Endothelial cell of umbilical vein (primary cell): ENCODE measurements around the gene UNC119B. TPM values are rescaled to one million over a fixed set of nuclear protein-coding genes. Genes with fewer than 3 reads are reported as not detected.

Experiments
- BruUV-seq: library from RNA; stranded (reverse); fragments of 400-500 nt; replicated peaks from 2 replicates; lab custom pipeline; 2021; lab: Mats Ljungman, UMichigan
- CTCF ChIA-PET: fragments of 300-600, 350-600 bp; sonication (Branson Sonifier 250); formaldehyde crosslinking; loops from one replicate; lab custom pipeline; 2021; ENCODE audit warnings: antibody characterized with exemption, inconsistent platforms; lab: Charles Lee
- POLR2A ChIA-PET: fragments of 300-600, 350-600 bp; sonication (Branson Sonifier 250); formaldehyde crosslinking; loops from one replicate; lab custom pipeline; 2021; ENCODE audit warnings: antibody characterized with exemption, inconsistent platforms; lab: Charles Lee
- DNase-seq: peaks from one replicate; pipeline ENCODE4 v3.0.0-alpha.2; 2011; ENCODE audit warnings: low read depth, low spot score
- FAIRE-seq: peaks from 2 replicates; lab custom pipeline; 2011; peaks lifted over from hg19 to GRCh38; lab: Jason Lieb, UNC
- H2AFZ ChIP-seq: 2 replicates; pipeline ENCODE4 v1.6.0; 2012; ENCODE audit warnings: low read depth, low read length, control low read depth, inconsistent platforms
- H3K27ac ChIP-seq: 2 replicates; pipeline ENCODE4 v1.5.1; 2011; ENCODE audit warnings: low read depth, mild to moderate bottlenecking, control low read depth, low read length, moderate library complexity; ENCODE audit not compliant: insufficient read depth
- H3K27me3 ChIP-seq, 2 experiments: 2 replicates each; pipeline versions ENCODE4 v1.6.0 to v1.6.1; 2011; ENCODE audit warnings: low read length in 2 of 2, mixed read lengths in 1 of 2; ENCODE audit not compliant: control insufficient read depth in 2 of 2, insufficient read depth in 2 of 2
- H3K36me3 ChIP-seq, 2 experiments: 2 replicates in 1 of 2; 3 replicates in 1 of 2; pipeline ENCODE4 v1.5.1; 2011; ENCODE audit warnings: low read length in 2 of 2, mild to moderate bottlenecking in 1 of 2, moderate library complexity in 1 of 2; ENCODE audit not compliant: control insufficient read depth in 2 of 2, insufficient read depth in 2 of 2; ENCODE audit errors: extremely low read depth in 1 of 2
- H3K4me1 ChIP-seq: 3 replicates; pipeline ENCODE4 v1.5.1; 2011; ENCODE audit warnings: mild to moderate bottlenecking, low read length; ENCODE audit not compliant: control insufficient read depth, insufficient read depth; ENCODE audit errors: extremely low read depth
- H3K4me2 ChIP-seq: 2 replicates; pipeline ENCODE4 v1.6.1; 2011; ENCODE audit warnings: low read length, control low read depth, mixed read lengths; ENCODE audit not compliant: insufficient read depth
- H3K4me3 ChIP-seq, 3 experiments: fragments of 200-600 bp in 1 of 3; sonication (generic), shearing (Covaris generic) in 1 of 3; replicated peaks in 1 of 3; 2 replicates each; pipeline ENCODE4 v1.5.1; 2011 to 2016; ENCODE audit warnings: control low read depth in 3 of 3, low read length in 3 of 3, mild to moderate bottlenecking in 2 of 3, inconsistent platforms in 1 of 3, low read depth in 1 of 3, moderate library complexity in 1 of 3; ENCODE audit not compliant: insufficient read depth in 1 of 3
- H3K79me2 ChIP-seq: 2 replicates; pipeline ENCODE4 v1.6.0; 2012; ENCODE audit warnings: low read length, inconsistent platforms; ENCODE audit not compliant: control insufficient read depth, insufficient read depth
- H3K9ac ChIP-seq: replicated peaks from 2 replicates; pipeline ENCODE3; 2011; ENCODE audit warnings: low read length, control low read depth; ENCODE audit not compliant: insufficient read depth; ENCODE audit errors: extremely low read depth
- H3K9me1 ChIP-seq: replicated peaks from 3 replicates; pipeline ENCODE4 v1.6.0; 2011; ENCODE audit warnings: mild to moderate bottlenecking, low read length; ENCODE audit not compliant: control insufficient read depth, insufficient read depth; ENCODE audit errors: extremely low read depth
- H3K9me3 ChIP-seq: replicated peaks from 2 replicates; pipeline ENCODE4 v1.5.1; 2012; ENCODE audit warnings: low read length, inconsistent platforms; ENCODE audit not compliant: control insufficient read depth, insufficient read depth
- H4K20me1 ChIP-seq: replicated peaks from 2 replicates; pipeline ENCODE3; 2011; ENCODE audit warnings: mild to moderate bottlenecking, low read length; ENCODE audit not compliant: control insufficient read depth, insufficient read depth; ENCODE audit errors: extremely low read depth
- EZH2 ChIP-seq: IDR thresholded peaks from 2 replicates; pipeline ENCODE4 v1.6.1; 2012; ENCODE audit warnings: borderline replicate concordance, low read depth, mild to moderate bottlenecking, moderate library complexity, low read length, inconsistent platforms; ENCODE audit not compliant: severe bottlenecking
- FOS ChIP-seq: IDR thresholded peaks from 2 replicates; pipeline ENCODE4 v1.6.1; 2011; ENCODE audit warnings: mild to moderate bottlenecking, low read length, moderate library complexity, borderline replicate concordance; ENCODE audit not compliant: insufficient read depth
- MYC ChIP-seq: IDR thresholded peaks from one replicate; pipeline ENCODE4 v1.6.1; 2011; ENCODE audit warnings: mild to moderate bottlenecking, low read depth, low read length
- POLR2A ChIP-seq: IDR thresholded peaks from 2 replicates; pipeline ENCODE4 v1.6.1; 2012; ENCODE audit warnings: low read depth, mild to moderate bottlenecking, control low read depth, low read length
- POLR2AphosphoS5 ChIP-seq: IDR thresholded peaks from 2 replicates; pipeline ENCODE4 v1.6.1; 2012; ENCODE audit warnings: low read depth, mild to moderate bottlenecking, control low read depth, low read length, moderate library complexity; ENCODE audit not compliant: insufficient read depth
- dilution Hi-C: fragments of 300-500 bp; cut with MboI; formaldehyde crosslinking; loops from one replicate; pipeline ENCODE4 v1.15.0; 2019; ENCODE audit warnings: low sequenced_read_pairs; ENCODE audit not compliant: extremely low pct_ligation_motif_present
- intact Hi-C: fragments of 100-400 bp; cut with micrococcal nuclease; formaldehyde crosslinking; loops from one replicate; pipeline ENCODE4 v1.10.0; 2022
- polyA plus RNA-seq, 4 experiments: library from polyadenylated mRNA; depleted of rRNA in 3 of 4; stranded (reverse) in 3 of 4; unstranded in 1 of 4; fragments of >200 nt; gene quantifications; 2 replicates each; pipeline versions ENCODE4 v1.2.1 to v1.2.3, GENCODE V29; 2011 to 2012; ENCODE audit warnings: missing spikeins in 1 of 4
- total RNA-seq: library from RNA; stranded (reverse); gene quantifications from 2 replicates; pipeline ENCODE4 v1.2.3, GENCODE V29; 2021
- TF ChIP-seq, protein P1 (sequence below), 2 donors: IDR thresholded peaks; 1 replicate in 1 of 2; 2 replicates in 1 of 2; pipeline ENCODE4 v1.5.1; 2011; ENCODE audit warnings: low read length in 2 of 2, mild to moderate bottlenecking in 2 of 2, moderate library complexity in 2 of 2, control low read depth in 1 of 2, inconsistent platforms in 1 of 2, low read depth in 1 of 2; ENCODE audit not compliant: insufficient read depth in 1 of 2; ENCODE audit errors: extremely low read depth in 1 of 2
- TF ChIP-seq, protein P2 (sequence below): IDR thresholded peaks from 2 replicates; pipeline ENCODE4 v1.6.1; 2011; ENCODE audit not compliant: insufficient read depth, insufficient read length

UNC119B gene
- total and polyA plus RNA-seq, 2 donors (not counting 3 experiments of a cell fraction or from before 2014, with no cell fraction given) = 23.1 to 33.7 TPM

DNA sequence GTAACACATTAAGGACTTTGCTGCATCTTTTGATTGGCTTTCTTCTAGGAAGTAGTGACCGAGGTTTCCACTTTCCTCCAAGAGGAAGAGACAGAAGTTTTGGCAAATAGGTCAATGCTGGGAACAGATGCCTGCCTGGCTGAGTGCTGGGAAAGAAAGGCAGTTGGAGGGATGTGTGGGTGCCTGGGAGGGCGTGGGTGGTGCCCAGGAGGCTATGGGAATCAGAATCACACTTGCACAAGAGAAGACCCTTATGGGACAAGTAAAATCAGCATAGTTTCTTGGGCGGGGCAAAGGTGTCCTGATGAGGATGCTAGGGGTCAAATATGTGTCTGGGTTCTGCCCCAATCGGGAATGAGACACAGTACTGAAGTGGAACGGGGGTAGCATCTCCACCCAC, 14.5 kb downstream of the UNC119B start:
- TF ChIP-seq POLR2AphosphoS5 (no peak), MYC (no peak), EZH2 (no peak), FOS (no peak), POLR2A (no peak)
- TF ChIP-seq, protein P1, sequence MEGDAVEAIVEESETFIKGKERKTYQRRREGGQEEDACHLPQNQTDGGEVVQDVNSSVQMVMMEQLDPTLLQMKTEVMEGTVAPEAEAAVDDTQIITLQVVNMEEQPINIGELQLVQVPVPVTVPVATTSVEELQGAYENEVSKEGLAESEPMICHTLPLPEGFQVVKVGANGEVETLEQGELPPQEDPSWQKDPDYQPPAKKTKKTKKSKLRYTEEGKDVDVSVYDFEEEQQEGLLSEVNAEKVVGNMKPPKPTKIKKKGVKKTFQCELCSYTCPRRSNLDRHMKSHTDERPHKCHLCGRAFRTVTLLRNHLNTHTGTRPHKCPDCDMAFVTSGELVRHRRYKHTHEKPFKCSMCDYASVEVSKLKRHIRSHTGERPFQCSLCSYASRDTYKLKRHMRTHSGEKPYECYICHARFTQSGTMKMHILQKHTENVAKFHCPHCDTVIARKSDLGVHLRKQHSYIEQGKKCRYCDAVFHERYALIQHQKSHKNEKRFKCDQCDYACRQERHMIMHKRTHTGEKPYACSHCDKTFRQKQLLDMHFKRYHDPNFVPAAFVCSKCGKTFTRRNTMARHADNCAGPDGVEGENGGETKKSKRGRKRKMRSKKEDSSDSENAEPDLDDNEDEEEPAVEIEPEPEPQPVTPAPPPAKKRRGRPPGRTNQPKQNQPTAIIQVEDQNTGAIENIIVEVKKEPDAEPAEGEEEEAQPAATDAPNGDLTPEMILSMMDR (IDR thresholded peaks at IDR 0.05; ENCODE audit: extremely low read depth in 1 of 2, insufficient read depth in 1 of 2, low read depth in 1 of 2, low read length in 2 of 2) = no peak
- TF ChIP-seq, protein P2, sequence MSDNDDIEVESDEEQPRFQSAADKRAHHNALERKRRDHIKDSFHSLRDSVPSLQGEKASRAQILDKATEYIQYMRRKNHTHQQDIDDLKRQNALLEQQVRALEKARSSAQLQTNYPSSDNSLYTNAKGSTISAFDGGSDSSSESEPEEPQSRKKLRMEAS = no peak
- POLR2A ChIA-PET = no interaction called here
- H3K27ac ChIP-seq = no peak overlapping the region
- no peak overlapping the region for H3K4me3 ChIP-seq
- CTCF ChIA-PET = interaction anchor here (0.6 to 1.5 kb wide), 6 partner anchors 75 to 247 kb away, joined by 3 to 8 read pairs (median 4); no protein-coding TSS in a partner anchor
- no peaks in the 10 kb centered on the region for H4K20me1 ChIP-seq
- no peaks in the 10 kb centered on the region for H3K27me3 ChIP-seq
- intact Hi-C loops (loop anchor here (1.0 to 5.0 kb wide), 3 partner anchors 142 to 248 kb away; partner anchors contain the start of gene POP5), dilution Hi-C loops (no loop called here)
- BruUV-seq = no TSS peak
- no peak overlapping the region for H3K9ac ChIP-seq
- H2AFZ ChIP-seq = no peak overlapping the region
- FAIRE-seq (no peak), DNase-seq (no peak)
- peak overlapping the region; percentile 90 for H3K4me2 ChIP-seq
- H3K79me2 ChIP-seq = no peaks in the 10 kb centered on the region
- no peaks in the 10 kb centered on the region for H3K9me3 ChIP-seq
- no peaks in the 10 kb centered on the region for H3K9me1 ChIP-seq
- peaks cover 12 to 23% of the 10 kb centered on the region in 2 experiments for H3K36me3 ChIP-seq
- H3K4me1 ChIP-seq = peaks cover 10% of the 10 kb centered on the region
